NCI-H128 (cell line): ENCODE data around the gene SNRK.

Source experiments
- DNase-seq: peaks from one replicate; lab custom pipeline; 2025; ENCODE audit not compliant: unreplicated experiment; lab: John Stamatoyannopoulos, UW

The SNRK gene

DNA sequence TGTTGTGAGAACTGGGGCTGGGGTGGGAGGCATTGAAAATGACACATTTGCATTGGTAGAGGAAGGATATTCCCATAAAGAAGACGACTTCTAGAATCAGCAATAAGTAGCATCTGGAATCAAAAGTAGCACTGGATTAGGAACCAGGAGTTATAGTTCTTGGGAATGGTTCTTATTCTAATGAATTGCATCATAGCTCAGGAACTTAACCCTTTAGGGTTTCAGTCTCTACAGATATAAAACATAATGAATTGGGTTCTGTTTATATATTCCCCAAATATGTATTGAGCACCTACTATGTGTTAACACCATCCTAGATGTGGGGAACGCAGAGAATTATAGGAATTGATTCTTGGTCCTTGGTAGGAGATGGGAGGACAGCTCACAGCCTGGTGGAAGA lies 16.3 kb upstream of the SNRK start:
- no peak for DNase-seq

- no peak for DNase-seq
Observed at GRCh38 chr3:43273416-43273815, 12.9 kb upstream of the SNRK start.

DNA sequence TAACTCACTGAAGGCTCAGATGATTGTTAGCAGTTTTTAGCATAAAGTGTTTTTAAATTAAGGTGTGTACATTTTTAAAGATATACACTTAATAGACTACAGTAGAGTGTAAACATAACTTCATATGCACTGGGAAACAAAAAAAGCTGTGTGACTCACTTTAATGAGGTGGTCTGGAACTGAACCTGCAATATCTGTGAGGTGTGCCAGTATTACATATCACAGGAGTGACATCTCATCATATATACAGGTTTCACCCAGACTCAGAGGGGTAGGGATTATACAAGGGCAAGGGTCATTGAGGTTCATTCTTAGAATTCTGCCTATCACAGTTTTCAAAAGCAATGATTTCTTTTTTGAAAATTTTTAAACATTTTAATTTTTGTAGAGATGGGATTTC lies 7.3 kb upstream of the SNRK start:
- no peak for DNase-seq

GRCh38 chr3:43279532-43279931 lies 6.8 kb upstream of the SNRK start:
- no peak for DNase-seq

GRCh38 chr3:43281020-43281419 lies 5.3 kb upstream of the SNRK start:
- no peak for DNase-seq

DNA sequence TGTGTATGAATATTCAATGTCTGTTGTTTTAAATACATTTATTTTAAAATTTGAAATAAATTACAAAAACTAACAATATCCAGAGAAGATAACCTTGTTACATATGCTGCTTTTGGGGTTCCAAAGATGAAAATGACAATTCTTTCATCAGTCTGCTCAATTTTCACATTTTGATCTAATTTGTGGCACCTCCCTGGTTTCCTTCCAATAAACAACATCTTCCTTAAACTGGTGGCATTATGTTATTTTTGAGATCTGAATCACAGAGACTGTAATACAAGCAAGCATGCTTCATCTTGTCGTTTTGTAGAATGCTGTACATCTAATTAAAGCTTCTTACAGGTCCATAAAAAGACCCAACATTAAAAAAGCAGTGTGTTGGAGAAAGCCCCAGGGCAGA lies 2.2 kb upstream of the SNRK start:
- no peak for DNase-seq

DNA sequence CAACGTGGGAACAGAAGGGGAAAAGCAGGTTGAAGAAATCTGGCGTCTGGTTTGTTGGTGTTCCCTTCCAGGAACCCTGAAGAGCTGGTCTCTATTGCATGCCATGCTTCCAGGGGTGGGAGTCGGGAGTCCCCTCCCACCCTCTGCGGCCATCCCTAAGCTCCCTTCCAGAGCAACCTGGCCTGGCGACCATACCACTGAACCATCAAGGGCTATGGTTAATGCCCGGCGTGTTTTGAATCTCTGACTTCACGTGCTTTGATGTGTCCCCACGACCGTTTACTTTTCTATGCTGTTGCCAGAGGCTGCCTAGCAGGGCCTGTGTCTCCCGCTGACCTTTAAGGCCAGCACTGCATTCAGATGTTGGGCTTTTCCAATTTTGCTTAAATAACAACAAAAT lies 696 bp upstream of the SNRK start:
- DNase-seq, result no peak

- DNase-seq, result no peak
Observed at GRCh38 chr3:43286841-43287499, 630 bp downstream of the SNRK start.

GRCh38 chr3:43287500-43287873 lies 1.1 kb downstream of the SNRK start:
- no peak for DNase-seq

- DNase-seq, result no peak
Observed at GRCh38 chr3:43288366-43288765, 2.0 kb downstream of the SNRK start.

GRCh38 chr3:43288850-43289249 lies 2.5 kb downstream of the SNRK start:
- no peak for DNase-seq

- no peak for DNase-seq
Observed at GRCh38 chr3:43289401-43289800, 3.1 kb downstream of the SNRK start.

DNA sequence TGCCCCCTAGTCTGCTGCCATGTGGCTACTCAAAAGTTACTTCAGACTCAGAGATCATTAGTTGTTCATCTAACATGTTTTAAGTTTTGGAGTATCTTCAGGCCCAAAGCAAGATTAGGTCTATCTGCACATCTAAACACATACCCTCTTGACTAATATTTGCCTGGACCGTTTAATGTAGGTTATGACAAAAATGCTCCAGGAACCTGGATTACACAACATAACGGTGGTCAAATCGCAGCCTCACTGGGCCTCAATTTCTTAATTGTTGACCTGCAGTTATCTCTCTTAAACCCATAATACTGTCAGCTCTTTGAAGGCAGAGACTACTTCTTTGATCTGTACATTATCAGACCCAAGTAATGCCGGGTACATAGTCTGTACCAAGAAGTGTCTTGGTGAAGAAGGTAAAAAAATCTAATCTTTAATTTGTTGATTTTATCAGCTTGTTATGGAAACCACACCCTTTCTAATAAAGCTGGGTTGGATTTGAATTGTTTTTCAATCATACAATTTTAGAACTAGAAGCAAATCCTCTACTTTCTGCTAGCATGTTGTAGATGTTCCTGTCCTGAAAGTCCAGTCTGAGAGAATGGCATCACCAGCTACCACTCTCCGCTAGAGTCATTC lies 3.6 kb downstream of the SNRK start:
- no peak for DNase-seq

GRCh38 chr3:43290956-43291355 lies 4.6 kb downstream of the SNRK start:
- no peak for DNase-seq

GRCh38 chr3:43291546-43291945 lies 5.2 kb downstream of the SNRK start:
- DNase-seq, result no peak

DNA sequence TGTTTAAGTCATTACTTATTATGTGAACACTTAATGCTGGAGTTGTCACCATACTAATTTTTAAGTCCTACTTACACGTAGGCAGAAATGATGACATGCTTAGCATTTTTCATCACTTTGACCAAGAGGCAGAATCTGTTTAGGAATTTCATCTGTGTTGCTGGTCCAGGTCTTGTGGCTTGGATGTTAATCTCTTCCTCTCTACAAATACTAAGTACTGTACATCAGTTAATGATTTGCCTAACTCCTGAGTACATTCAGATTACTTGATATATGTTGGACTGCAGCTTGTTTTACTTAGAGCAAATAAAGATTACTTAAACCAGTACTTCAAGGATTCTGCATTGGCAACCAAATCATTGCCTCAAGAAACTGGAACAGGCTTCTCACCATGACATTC lies 8.6 kb downstream of the SNRK start:
- no peak for DNase-seq

GRCh38 chr3:43296565-43296964 lies 10.2 kb downstream of the SNRK start:
- DNase-seq, result no peak

DNA sequence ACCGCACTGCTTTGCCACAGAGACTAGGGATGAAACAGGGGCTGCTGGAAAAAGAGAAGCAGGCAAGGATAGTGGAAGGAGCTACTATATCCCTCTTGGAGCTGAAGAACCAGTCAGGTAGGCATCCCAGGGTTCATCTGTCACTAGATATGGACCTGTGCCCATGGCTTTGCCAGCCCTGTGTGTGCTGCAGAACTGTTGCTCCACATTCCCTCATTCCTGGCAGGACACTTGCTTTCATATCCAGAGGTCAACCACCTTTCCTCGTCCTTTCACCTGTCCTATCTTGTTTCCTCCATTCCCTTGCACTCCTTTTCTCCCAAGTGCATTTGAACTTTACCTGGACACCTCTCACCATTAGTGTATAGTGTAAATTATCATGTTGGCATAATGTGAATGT lies 12.0 kb downstream of the SNRK start:
- DNase-seq, result no peak

GRCh38 chr3:43298761-43299160 lies 12.4 kb downstream of the SNRK start:
- DNase-seq, result no peak

- no peak for DNase-seq
Observed at GRCh38 chr3:43302116-43302880, 16.0 kb downstream of the SNRK start.

DNA sequence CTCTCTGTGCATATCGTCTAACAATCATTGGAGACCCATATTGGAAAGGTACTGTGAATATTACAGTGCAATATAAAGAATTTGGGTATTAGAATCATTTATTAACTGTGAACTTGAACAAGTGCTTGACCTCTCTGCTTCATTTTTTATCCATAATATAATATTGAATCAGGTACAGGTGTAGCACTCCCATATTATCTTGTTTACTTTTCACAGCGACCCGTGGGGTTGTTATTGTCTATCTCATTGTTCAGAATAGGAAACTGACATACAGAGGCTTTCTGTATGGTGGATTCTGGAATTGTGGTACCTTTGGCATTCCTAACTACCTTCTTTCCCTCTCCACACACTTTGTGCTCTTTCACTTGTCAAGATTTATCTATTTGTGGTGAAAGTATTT lies 17.8 kb downstream of the SNRK start:
- DNase-seq, result no peak

DNA sequence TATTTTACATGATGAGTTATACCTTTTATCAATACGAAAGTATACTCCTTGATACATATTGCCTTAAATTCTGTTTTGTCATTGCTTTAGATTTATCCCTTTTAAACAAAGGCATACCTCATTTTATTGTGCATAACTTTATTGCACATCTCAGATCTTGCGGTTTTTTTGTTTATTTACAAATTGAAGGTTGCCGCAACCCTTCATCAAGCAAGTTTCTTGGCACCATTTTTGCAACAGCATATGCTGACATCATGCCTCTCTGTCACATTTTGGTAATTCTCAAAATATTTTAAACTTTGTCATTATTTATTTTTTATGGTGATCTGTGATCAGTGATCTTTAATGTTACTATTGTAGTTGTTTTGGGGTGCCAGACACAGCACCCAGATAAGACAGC lies 20.9 kb downstream of the SNRK start:
- no peak for DNase-seq
